Large intestine (tissue), 3 donors: ENCODE measurements around the gene ZBTB34. TPM values are rescaled to one million over a fixed set of nuclear protein-coding genes. Genes with fewer than 3 reads are reported as not detected.

Experiments
- DNase-seq, 2 donors: peaks; one replicate each; pipeline versions ENCODE4 v3.0.0 to v3.0.0-alpha.2; 2013
- H3K27ac ChIP-seq: one replicate; pipeline ENCODE4 v1.5.1; 2013; ENCODE audit warnings: low read length
- H3K27me3 ChIP-seq: 2 replicates; pipeline ENCODE4 v1.6.1; 2013; ENCODE audit warnings: low read length; ENCODE audit not compliant: control insufficient read depth, insufficient read depth
- H3K36me3 ChIP-seq: 2 replicates; pipeline ENCODE4 v1.6.1; 2013; ENCODE audit warnings: low read length; ENCODE audit not compliant: control insufficient read depth, insufficient read depth
- H3K4me1 ChIP-seq: one replicate; pipeline ENCODE4 v1.6.1; 2013; ENCODE audit warnings: low read length; ENCODE audit not compliant: control insufficient read depth, insufficient read depth
- H3K4me3 ChIP-seq: one replicate; pipeline ENCODE4 v1.5.1; 2013; ENCODE audit warnings: low read length
- H3K9me3 ChIP-seq: one replicate; pipeline ENCODE4 v1.6.1; 2013; ENCODE audit warnings: mild to moderate bottlenecking, low read depth, low read length, moderate library complexity; ENCODE audit not compliant: control insufficient read depth
- WGBS: methylation state at CpG from one replicate; pipeline ENCODE4 v1.1.5; 2013; ENCODE audit warnings: low lambda C conversion rate; ENCODE audit not compliant: insufficient coverage; 5-methylcytosine and 5-hydroxymethylcytosine counted together
- polyA plus RNA-seq: library from polyadenylated mRNA; unstranded; fragments of 120-200 nt; gene quantifications from one replicate; pipeline ENCODE4 v1.2.1, GENCODE V29; 2013

ZBTB34 gene
- polyA plus RNA-seq, 1 donor = 14.6 TPM

- Histone ChIP-seq H3K9me3 (no peaks in the 10 kb centered on the region), H3K4me3 (no peak overlapping the region), H3K27me3 (no peaks in the 10 kb centered on the region), H3K4me1 (no peaks in the 10 kb centered on the region), H3K27ac (no peak overlapping the region), H3K36me3 (peaks cover 24% of the 10 kb centered on the region)
- DNase-seq = no peak
- whole genome bisulfite sequencing = no CpG with 5 or more reads among the region's 4 CpGs
Observed at GRCh38 chr9:126875756-126876510, 15.5 kb downstream of the ZBTB34 start.

GRCh38 chr9:126876531-126876930, 16.1 kb downstream of the ZBTB34 start:
- Histone ChIP-seq H3K27ac (no peak overlapping the region), H3K9me3 (no peaks in the 10 kb centered on the region)
- WGBS = 95% methylated on average over 3 of the region's 4 CpGs

GRCh38 chr9:126877418-126877817, 17.0 kb downstream of the ZBTB34 start:
- H3K4me3 ChIP-seq = no peak overlapping the region
- no peak for DNase-seq
- H3K27ac ChIP-seq = no peak overlapping the region
- no CpG with 5 or more reads among the region's 9 CpGs for WGBS
- no peaks in the 10 kb centered on the region for H3K9me3 ChIP-seq
- H3K27me3 ChIP-seq = no peaks in the 10 kb centered on the region
- H3K4me1 ChIP-seq = no peaks in the 10 kb centered on the region
- peaks cover 32% of the 10 kb centered on the region for H3K36me3 ChIP-seq

More at GRCh38 chr9:126876531-126876930, 16.1 kb downstream of the ZBTB34 start:
- no peaks in the 10 kb centered on the region for H3K4me1 ChIP-seq
- DNase-seq = no peak
- no peak overlapping the region for H3K4me3 ChIP-seq
- no peaks in the 10 kb centered on the region for H3K27me3 ChIP-seq
- peaks cover 28% of the 10 kb centered on the region for H3K36me3 ChIP-seq

- H3K9me3 ChIP-seq = no peaks in the 10 kb centered on the region
- DNase-seq = no peak
- no peak overlapping the region for H3K27ac ChIP-seq
- H3K36me3 ChIP-seq = peaks cover 34% of the 10 kb centered on the region
- H3K27me3 ChIP-seq = no peaks in the 10 kb centered on the region
- WGBS = no CpG with 5 or more reads among the region's 9 CpGs
- no peak overlapping the region for H3K4me3 ChIP-seq
- H3K4me1 ChIP-seq = peaks cover 4% of the 10 kb centered on the region
Observed at GRCh38 chr9:126879288-126879687, 18.8 kb downstream of the ZBTB34 start.

DNA sequence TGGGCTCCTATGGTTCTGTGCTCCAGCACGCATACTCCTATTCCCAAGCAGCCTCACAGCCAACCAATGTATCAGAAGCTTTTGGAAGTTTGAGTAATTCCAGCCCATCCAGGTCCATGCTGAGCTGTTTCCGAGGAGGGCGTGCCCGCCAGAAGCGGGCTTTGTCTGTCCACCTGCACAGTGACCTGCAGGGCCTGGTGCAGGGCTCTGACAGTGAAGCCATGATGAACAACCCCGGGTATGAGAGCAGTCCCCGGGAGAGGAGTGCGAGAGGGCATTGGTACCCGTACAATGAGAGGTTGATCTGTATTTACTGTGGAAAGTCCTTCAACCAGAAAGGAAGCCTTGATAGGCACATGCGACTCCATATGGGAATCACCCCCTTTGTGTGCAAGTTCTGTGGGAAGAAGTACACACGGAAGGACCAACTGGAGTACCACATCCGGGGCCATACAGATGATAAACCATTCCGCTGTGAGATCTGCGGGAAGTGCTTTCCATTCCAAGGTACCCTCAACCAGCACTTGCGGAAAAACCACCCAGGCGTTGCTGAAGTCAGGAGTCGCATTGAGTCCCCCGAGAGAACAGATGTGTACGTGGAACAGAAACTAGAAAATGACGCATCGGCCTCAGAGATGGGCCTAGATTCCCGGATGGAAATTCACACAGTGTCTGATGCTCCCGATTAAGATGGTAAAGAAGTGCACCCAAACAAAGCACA, 19.9 kb downstream of the ZBTB34 start:
- H3K4me3 ChIP-seq = no peak overlapping the region
- no peak overlapping the region for H3K27ac ChIP-seq
- peaks cover 34% of the 10 kb centered on the region for H3K36me3 ChIP-seq
- no peaks in the 10 kb centered on the region for H3K27me3 ChIP-seq
- peaks cover 4% of the 10 kb centered on the region for H3K4me1 ChIP-seq
- no CpG with 5 or more reads among the region's 23 CpGs for WGBS
- no peak for DNase-seq
- no peaks in the 10 kb centered on the region for H3K9me3 ChIP-seq

DNA sequence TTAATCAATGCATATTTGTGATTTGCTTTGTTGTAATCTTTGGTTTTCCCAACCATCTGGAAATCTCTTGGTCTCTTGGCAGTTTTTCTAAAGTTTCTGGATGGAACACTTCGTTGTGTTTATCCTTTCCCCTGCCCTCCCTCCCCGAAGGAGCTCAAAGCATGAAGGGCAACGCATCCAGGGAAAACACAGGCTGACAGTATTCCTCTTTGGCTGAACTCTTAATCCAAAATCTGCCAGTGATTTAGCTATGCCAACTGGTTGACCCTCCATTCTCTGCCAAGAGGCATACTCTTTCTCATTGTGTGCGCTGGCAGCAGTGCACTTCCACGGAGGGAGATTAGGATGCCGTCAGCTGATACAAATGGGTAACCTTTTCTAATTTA, 20.5 kb downstream of the ZBTB34 start:
- no CpG with 5 or more reads among the region's 6 CpGs for WGBS
- Histone ChIP-seq H3K27me3 (no peaks in the 10 kb centered on the region), H3K4me3 (no peak overlapping the region), H3K4me1 (peaks cover 8% of the 10 kb centered on the region), H3K9me3 (no peaks in the 10 kb centered on the region), H3K27ac (no peak overlapping the region), H3K36me3 (peaks cover 34% of the 10 kb centered on the region)
- no peak for DNase-seq

GRCh38 chr9:126882746-126883145, 22.3 kb downstream of the ZBTB34 start:
- Histone ChIP-seq H3K9me3 (no peaks in the 10 kb centered on the region), H3K4me1 (peaks cover 11% of the 10 kb centered on the region), H3K4me3 (no peak overlapping the region), H3K36me3 (peaks cover 34% of the 10 kb centered on the region), H3K27ac (no peak overlapping the region), H3K27me3 (no peaks in the 10 kb centered on the region)
- DNase-seq = no peak
- WGBS = 96% methylated on average over 4 of the region's 11 CpGs

DNA sequence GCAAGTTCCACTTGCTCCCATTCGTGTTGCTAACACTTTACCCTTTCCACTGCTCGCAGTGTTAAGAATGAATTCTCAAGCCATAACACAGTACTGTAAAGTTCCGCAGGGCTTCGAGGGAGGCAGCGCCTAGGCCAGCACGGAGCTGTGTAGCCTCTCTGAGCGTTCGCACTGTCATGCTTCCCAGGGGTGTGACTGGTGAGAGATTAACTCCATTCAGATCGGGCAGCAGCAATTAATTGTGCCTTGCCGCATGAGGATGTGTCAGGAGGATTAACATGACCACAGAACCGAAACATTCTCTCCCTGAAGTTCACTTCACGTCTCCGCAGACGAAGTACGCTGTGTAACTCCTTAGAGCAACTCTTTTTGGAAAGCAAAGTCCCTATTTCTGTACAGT, 23.2 kb downstream of the ZBTB34 start:
- H3K36me3 ChIP-seq = peaks cover 32% of the 10 kb centered on the region
- no peaks in the 10 kb centered on the region for H3K9me3 ChIP-seq
- no CpG with 5 or more reads among the region's 15 CpGs for WGBS
- H3K4me3 ChIP-seq = no peak overlapping the region
- peak; percentile 43 to 44 for DNase-seq
- H3K27me3 ChIP-seq = no peaks in the 10 kb centered on the region
- no peak overlapping the region for H3K27ac ChIP-seq
- peaks cover 11% of the 10 kb centered on the region for H3K4me1 ChIP-seq

DNA sequence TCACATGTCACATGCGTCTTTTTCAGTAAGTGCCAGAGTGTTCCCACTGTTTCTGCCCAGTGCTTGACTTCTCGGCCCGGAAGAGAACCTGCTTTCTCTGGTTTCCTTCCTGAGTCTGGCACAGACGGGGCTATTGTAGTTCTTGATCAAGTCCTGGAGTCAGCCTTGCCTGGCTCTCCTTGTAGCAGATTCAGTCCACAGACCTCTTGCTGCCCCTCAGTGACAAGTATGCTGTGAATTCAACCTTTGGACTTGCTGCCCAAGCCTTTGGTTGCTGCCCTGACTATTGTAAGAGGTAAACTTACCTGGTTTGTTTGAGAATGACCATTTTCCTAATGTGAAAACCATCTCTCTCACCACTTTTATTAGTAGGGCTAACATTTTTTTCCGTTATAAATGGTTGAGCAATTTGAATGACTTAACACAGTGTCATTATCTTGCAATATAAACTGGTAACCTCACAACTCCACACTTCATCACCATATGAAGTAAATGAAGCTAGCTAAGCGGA, 24.7 kb downstream of the ZBTB34 start:
- Histone ChIP-seq H3K9me3 (no peaks in the 10 kb centered on the region), H3K4me3 (no peak overlapping the region), H3K27me3 (no peaks in the 10 kb centered on the region), H3K36me3 (peaks cover 21% of the 10 kb centered on the region), H3K4me1 (peaks cover 11% of the 10 kb centered on the region), H3K27ac (peak overlapping the region; percentile 52)
- WGBS = 80% methylated on average over 1 of the region's 6 CpGs
- DNase-seq = peak; percentile 63 to 76

- Histone ChIP-seq H3K9me3 (no peaks in the 10 kb centered on the region), H3K4me3 (no peak overlapping the region), H3K27me3 (no peaks in the 10 kb centered on the region), H3K27ac (peak overlapping the region; percentile 37), H3K36me3 (peaks cover 11% of the 10 kb centered on the region), H3K4me1 (peaks cover 11% of the 10 kb centered on the region)
- DNase-seq = no peak
- no CpG with 5 or more reads among the region's 23 CpGs for WGBS
Observed at GRCh38 chr9:126886034-126886822, 25.8 kb downstream of the ZBTB34 start.
